Keratinocyte (primary cell): Measurements from ENCODE around the gene CYB561. TPM values are rescaled to one million over a fixed set of nuclear protein-coding genes. Genes with fewer than 3 reads are reported as not detected.

Experiments used
- DNase-seq: peaks from one replicate; pipeline ENCODE4 v3.0.0-alpha.2; 2011; ENCODE audit warnings: low read depth, missing footprints, low spot score
- FAIRE-seq: peaks from 2 replicates; lab custom pipeline; 2011; peaks lifted over from hg19 to GRCh38; lab: Jason Lieb, UNC
- H2AFZ ChIP-seq: 2 replicates; pipeline ENCODE4 v1.6.0; 2012; ENCODE audit warnings: low read length, control low read depth, inconsistent platforms; ENCODE audit not compliant: control insufficient read depth
- H3K27ac ChIP-seq: 2 replicates; pipeline ENCODE4 v1.5.1; 2011; ENCODE audit warnings: low read length; ENCODE audit not compliant: control insufficient read depth, insufficient read depth
- H3K27me3 ChIP-seq: 3 replicates; pipeline ENCODE4 v1.6.0; 2011; ENCODE audit warnings: low read length; ENCODE audit not compliant: control insufficient read depth, insufficient read depth; ENCODE audit errors: extremely low read depth
- H3K36me3 ChIP-seq, 2 experiments: 2 replicates in 1 of 2; 3 replicates in 1 of 2; pipeline ENCODE4 v1.5.1; 2011; ENCODE audit warnings: low read length in 2 of 2, mild to moderate bottlenecking in 1 of 2; ENCODE audit not compliant: control insufficient read depth in 2 of 2, insufficient read depth in 2 of 2; ENCODE audit errors: extremely low read depth in 1 of 2
- H3K4me1 ChIP-seq: 3 replicates; pipeline ENCODE4 v1.5.1; 2011; ENCODE audit warnings: low read length; ENCODE audit not compliant: control insufficient read depth, insufficient read depth; ENCODE audit errors: extremely low read depth
- H3K4me2 ChIP-seq: 3 replicates; pipeline ENCODE4 v1.6.0; 2011; ENCODE audit warnings: low read depth, low read length; ENCODE audit not compliant: control insufficient read depth, insufficient read depth; ENCODE audit errors: extremely low read depth
- H3K4me3 ChIP-seq, 3 experiments: fragments of 200-600 bp in 1 of 3; sonication (generic) in 1 of 3; 2 replicates in 2 of 3; 3 replicates in 1 of 3; pipeline ENCODE4 v1.5.1; 2011 to 2016; ENCODE audit warnings: low read length in 3 of 3, mild to moderate bottlenecking in 3 of 3, control low read depth in 2 of 3, inconsistent platforms in 1 of 3, low read depth in 1 of 3, mixed read lengths in 1 of 3, mixed run types in 1 of 3, moderate library complexity in 1 of 3; ENCODE audit not compliant: control insufficient read depth in 2 of 3, insufficient read depth in 2 of 3; ENCODE audit errors: extremely low read depth in 1 of 3
- H3K79me2 ChIP-seq: 2 replicates; pipeline ENCODE4 v1.6.0; 2012; ENCODE audit warnings: low read length; ENCODE audit not compliant: control insufficient read depth, insufficient read depth
- H3K9ac ChIP-seq: 3 replicates; pipeline ENCODE4 v1.6.0; 2011; ENCODE audit warnings: low read length; ENCODE audit not compliant: control insufficient read depth, insufficient read depth; ENCODE audit errors: extremely low read depth
- H3K9me1 ChIP-seq: 3 replicates; pipeline ENCODE4 v1.6.0; 2011; ENCODE audit warnings: low read length; ENCODE audit not compliant: control insufficient read depth, insufficient read depth; ENCODE audit errors: extremely low read depth
- H3K9me3 ChIP-seq: 2 replicates; pipeline ENCODE4 v1.5.1; 2012; ENCODE audit warnings: low read depth, low read length; ENCODE audit not compliant: control insufficient read depth
- H4K20me1 ChIP-seq: 3 replicates; pipeline ENCODE4 v1.6.0; 2011; ENCODE audit warnings: low read length; ENCODE audit not compliant: control insufficient read depth, insufficient read depth; ENCODE audit errors: extremely low read depth
- EZH2 ChIP-seq: IDR thresholded peaks from one replicate; pipeline ENCODE4 v1.6.1; 2012; ENCODE audit warnings: inconsistent platforms, mild to moderate bottlenecking, low read length, moderate library complexity
- dilution Hi-C: fragments of 300-500 bp; cut with MboI; formaldehyde crosslinking; loops from one replicate; pipeline ENCODE4 v1.7.0; 2020; ENCODE audit warnings: low sequenced_read_pairs; ENCODE audit not compliant: extremely low pct_ligation_motif_present
- polyA plus RNA-seq, 5 experiments: library from polyadenylated mRNA; depleted of rRNA in 3 of 5; stranded (reverse) in 3 of 5; stranded (forward) in 1 of 5; unstranded in 1 of 5; fragments of >200 nt; gene quantifications; 1 replicate in 1 of 5; 2 replicates in 3 of 5; 3 replicates in 1 of 5; pipeline versions ENCODE4 v1.2.1 to v1.2.3, GENCODE V29; 2011 to 2012; ENCODE audit warnings: missing spikeins in 2 of 5, low read depth in 1 of 5, low replicate concordance in 1 of 5
- TF ChIP-seq, protein P1 (sequence below), 3 experiments: IDR thresholded peaks in 1 of 3; conservative IDR thresholded peaks in 1 of 3; optimal IDR thresholded peaks in 1 of 3; 2 replicates in 2 of 3; 3 replicates in 1 of 3; pipeline versions ENCODE3 to v1.5.1; 2011; ENCODE audit warnings: low read length in 3 of 3, mild to moderate bottlenecking in 3 of 3, moderate library complexity in 2 of 3, control low read depth in 1 of 3, inconsistent platforms in 1 of 3; ENCODE audit not compliant: insufficient read depth in 2 of 3; ENCODE audit errors: extremely low read depth in 1 of 3

Gene CYB561
- polyA plus RNA-seq, 1 donor (not counting 4 experiments of a cell fraction or from before 2014, with no cell fraction given) = 14.4 TPM

DNA sequence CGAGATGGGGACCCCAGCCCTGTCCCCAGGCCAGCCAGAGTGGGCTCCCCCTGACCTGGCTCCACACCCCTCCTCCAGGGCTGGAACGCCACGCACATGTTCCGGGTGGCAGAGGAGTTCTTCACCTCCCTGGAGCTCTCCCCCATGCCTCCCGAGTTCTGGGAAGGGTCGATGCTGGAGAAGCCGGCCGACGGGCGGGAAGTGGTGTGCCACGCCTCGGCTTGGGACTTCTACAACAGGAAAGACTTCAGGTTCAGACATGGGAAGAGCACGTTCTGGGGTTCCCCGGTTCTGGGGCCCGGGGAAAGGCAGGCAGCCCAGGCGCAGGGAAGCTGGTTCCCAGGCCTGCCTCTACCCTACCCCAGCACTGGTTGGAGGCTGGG, 35.4 kb upstream of the CYB561 start:
- H3K4me2 ChIP-seq = no peak overlapping the region
- no peak overlapping the region for H3K27ac ChIP-seq
- H4K20me1 ChIP-seq = no peaks in the 10 kb centered on the region
- dilution Hi-C loops = no loop called here
- H3K9me1 ChIP-seq = no peaks in the 10 kb centered on the region
- TF ChIP-seq EZH2 = no peak
- DNase-seq (no peak), FAIRE-seq (no peak)
- H3K9me3 ChIP-seq = no peaks in the 10 kb centered on the region
- peaks cover 15% of the 10 kb centered on the region for H3K27me3 ChIP-seq
- no peak overlapping the region for H3K4me3 ChIP-seq
- no peak overlapping the region for H2AFZ ChIP-seq
- peaks cover 19% of the 10 kb centered on the region for H3K4me1 ChIP-seq
- H3K9ac ChIP-seq = no peak overlapping the region
- no peaks in the 10 kb centered on the region for H3K36me3 ChIP-seq
- H3K79me2 ChIP-seq = no peaks in the 10 kb centered on the region

DNA sequence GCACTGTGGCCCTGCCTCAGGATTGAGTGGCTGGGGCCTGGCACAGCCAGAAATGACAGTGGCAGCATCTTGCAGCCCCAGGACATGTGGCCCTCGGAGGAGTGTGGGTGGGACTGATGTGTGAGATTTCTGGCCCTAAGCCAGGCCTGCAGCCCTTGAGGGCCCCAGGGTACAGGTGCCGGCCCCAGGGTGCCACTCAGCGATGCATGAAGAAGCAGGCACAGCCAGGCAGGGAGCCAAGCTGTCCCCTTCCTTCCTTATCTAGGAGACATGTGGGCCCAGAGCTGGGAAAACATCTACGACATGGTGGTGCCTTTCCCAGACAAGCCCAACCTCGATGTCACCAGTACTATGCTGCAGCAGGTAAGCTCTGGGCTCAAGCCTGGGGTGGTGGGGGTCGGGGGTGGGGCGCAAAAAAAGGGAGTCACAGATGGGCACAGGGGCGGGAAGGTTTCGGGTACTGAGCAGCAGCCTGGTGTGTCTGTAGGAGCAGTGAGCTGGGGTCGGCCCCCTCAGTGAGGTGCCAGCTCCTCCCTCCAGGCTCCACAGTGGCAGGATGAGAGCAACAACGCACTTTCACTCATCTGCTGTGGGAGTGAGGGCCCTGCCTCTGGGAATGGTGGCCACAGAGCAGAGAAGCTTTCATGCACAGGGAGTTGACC, 34.9 kb upstream of the CYB561 start:
- Histone ChIP-seq H3K27me3 (peaks cover 19% of the 10 kb centered on the region), H3K9ac (no peak overlapping the region), H3K9me1 (no peaks in the 10 kb centered on the region), H3K9me3 (no peaks in the 10 kb centered on the region), H3K36me3 (no peaks in the 10 kb centered on the region), H3K4me1 (peaks cover 19% of the 10 kb centered on the region), H4K20me1 (no peaks in the 10 kb centered on the region), H3K4me2 (no peak overlapping the region), H3K79me2 (no peaks in the 10 kb centered on the region), H3K4me3 (no peak overlapping the region), H3K27ac (no peak overlapping the region), H2AFZ (no peak overlapping the region)
- DNase-seq = no peak
- no peak for TF ChIP-seq EZH2
- TF ChIP-seq, protein P1, sequence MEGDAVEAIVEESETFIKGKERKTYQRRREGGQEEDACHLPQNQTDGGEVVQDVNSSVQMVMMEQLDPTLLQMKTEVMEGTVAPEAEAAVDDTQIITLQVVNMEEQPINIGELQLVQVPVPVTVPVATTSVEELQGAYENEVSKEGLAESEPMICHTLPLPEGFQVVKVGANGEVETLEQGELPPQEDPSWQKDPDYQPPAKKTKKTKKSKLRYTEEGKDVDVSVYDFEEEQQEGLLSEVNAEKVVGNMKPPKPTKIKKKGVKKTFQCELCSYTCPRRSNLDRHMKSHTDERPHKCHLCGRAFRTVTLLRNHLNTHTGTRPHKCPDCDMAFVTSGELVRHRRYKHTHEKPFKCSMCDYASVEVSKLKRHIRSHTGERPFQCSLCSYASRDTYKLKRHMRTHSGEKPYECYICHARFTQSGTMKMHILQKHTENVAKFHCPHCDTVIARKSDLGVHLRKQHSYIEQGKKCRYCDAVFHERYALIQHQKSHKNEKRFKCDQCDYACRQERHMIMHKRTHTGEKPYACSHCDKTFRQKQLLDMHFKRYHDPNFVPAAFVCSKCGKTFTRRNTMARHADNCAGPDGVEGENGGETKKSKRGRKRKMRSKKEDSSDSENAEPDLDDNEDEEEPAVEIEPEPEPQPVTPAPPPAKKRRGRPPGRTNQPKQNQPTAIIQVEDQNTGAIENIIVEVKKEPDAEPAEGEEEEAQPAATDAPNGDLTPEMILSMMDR (optimal IDR thresholded peaks at IDR 0.05 in 1 of 3, IDR thresholded peaks at IDR 0.05 in 1 of 3, conservative IDR thresholded peaks at IDR 0.05 in 1 of 3; ENCODE audit: extremely low read depth in 1 of 3, insufficient read depth in 2 of 3, low read length in 3 of 3) = no peak
- dilution Hi-C loops = no loop called here
- FAIRE-seq = no peak
